ENCODE results near the gene C18orf63.

DNA sequence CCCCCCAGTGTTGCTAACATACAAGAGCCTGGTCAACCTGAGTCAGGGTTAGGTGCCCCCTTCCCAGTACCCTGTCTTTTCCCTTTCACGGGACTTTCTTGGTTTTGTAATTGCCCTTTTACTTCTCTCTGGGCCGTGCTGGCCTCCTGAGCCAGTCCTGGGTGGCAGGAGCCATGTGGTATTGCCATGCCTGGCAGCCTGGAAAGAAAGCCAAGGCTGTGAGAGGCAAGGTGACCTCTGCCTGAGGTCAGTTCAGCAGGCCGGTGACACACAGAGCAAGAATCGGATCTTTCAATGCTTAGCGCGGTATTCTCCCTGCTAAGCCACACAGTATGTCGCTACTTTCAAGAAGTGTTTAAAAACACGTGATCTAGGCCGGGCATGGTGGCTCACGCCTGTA lies 52.3 kb downstream of the C18orf63 start:
- TF ChIP-seq CTCF (IDR thresholded peaks at IDR 0.05) (no peak), POLR2A (IDR thresholded peaks at IDR 0.05) (no peak), EP300 (IDR thresholded peaks at IDR 0.05) (no peak), POLR2AphosphoS5 (IDR thresholded peaks at IDR 0.05) (no peak)

All from upper lobe of left lung (tissue), 4 donors.